ENCODE data around the gene AOPEP. TPM values are rescaled to one million over a fixed set of nuclear protein-coding genes. Genes with fewer than 3 reads are reported as not detected.
A peak's percentile ranks its signal among the peaks of the same experiment; 100 is the strongest.

The AOPEP gene
- total RNA-seq, 1 experiment from 2014 or later, result 15.0 TPM

- Histone ChIP-seq H2AK5ac (ENCODE audit: insufficient read length, low read length) (no peak overlapping the region), H3K79me2 (ENCODE audit: insufficient read depth, low read length) (no peaks in the 10 kb centered on the region), H2BK12ac (ENCODE audit: insufficient read length, low read depth, low read length) (no peak overlapping the region), H4K91ac (ENCODE audit: insufficient read length, low read depth, low read length) (no peak overlapping the region), H3K56ac (ENCODE audit: insufficient read length, low read depth, low read length) (no peak overlapping the region), H2BK5ac (ENCODE audit: insufficient read length, low read length) (no peak overlapping the region), H3K27ac (ENCODE audit: insufficient read length, low read depth, low read length) (no peak overlapping the region), H3K23me2 (ENCODE audit: insufficient read length, low read depth, low read length, poor library complexity, severe bottlenecking) (no peaks in the 10 kb centered on the region), H4K8ac (replicated peaks; ENCODE audit: insufficient read length, low read depth, low read length) (no peak overlapping the region), H3T11ph (ENCODE audit: low read length) (no peak overlapping the region), H3K27me3 (ENCODE audit: insufficient read depth, low read length) (no peaks in the 10 kb centered on the region), H2AFZ (ENCODE audit: low read length) (no peak overlapping the region), H3K4me1 (ENCODE audit: insufficient read depth, low read length) (no peaks in the 10 kb centered on the region; the same call in 1 of the 2 replicates), H3K18ac (ENCODE audit: insufficient read length, low read depth, low read length) (no peak overlapping the region), H3K4ac (ENCODE audit: low read depth, low read length) (no peak overlapping the region), H4K5ac (ENCODE audit: insufficient read length, low read depth, low read length) (no peak overlapping the region), H3K23ac (ENCODE audit: insufficient read length, low read depth, low read length) (no peak overlapping the region), H2BK15ac (ENCODE audit: low read depth, low read length) (no peak overlapping the region), H2BK20ac (ENCODE audit: low read depth, low read length, poor library complexity, severe bottlenecking) (no peak overlapping the region), H3K4me2 (ENCODE audit: insufficient read depth, insufficient read length, low read length) (no peak overlapping the region), H2BK120ac (ENCODE audit: low read depth, low read length, poor library complexity, severe bottlenecking) (no peak overlapping the region), H3K9ac (ENCODE audit: extremely low read depth, insufficient read length, low read length) (no peak overlapping the region), H3K14ac (ENCODE audit: insufficient read depth, low read length) (no peak overlapping the region), H4K20me1 (ENCODE audit: control insufficient read depth, insufficient read depth, insufficient read length) (no peaks in the 10 kb centered on the region), H3K9me3 (ENCODE audit: control insufficient read depth, low read depth, low read length) (no peaks in the 10 kb centered on the region), H3K79me1 (ENCODE audit: insufficient read depth, low read depth, low read length, poor library complexity, severe bottlenecking) (no peaks in the 10 kb centered on the region)
- no peaks in the 10 kb centered on the region; the same call in 1 of the 2 replicates for H3K27me3 Mint-ChIP-seq (ENCODE audit: low read depth)
- H3K9me3 Mint-ChIP-seq, result no peaks in the 10 kb centered on the region
- H3K27ac Mint-ChIP-seq, result peak overlapping the region in 1 of 3 experiments; percentile 72; a peak in 1 of 7 replicates
- no CpG with 5 or more reads among the region's 7 CpGs for WGBS (ENCODE audit: extremely low coverage, insufficient read length, low lambda C conversion rate)
- H3K4me3 Mint-ChIP-seq, result no peak overlapping the region
- H3K36me3 Mint-ChIP-seq (ENCODE audit: insufficient read depth in 1 of 3, low read depth in 3 of 3), result no peaks in the 10 kb centered on the region
- TF ChIP-seq, protein P1, sequence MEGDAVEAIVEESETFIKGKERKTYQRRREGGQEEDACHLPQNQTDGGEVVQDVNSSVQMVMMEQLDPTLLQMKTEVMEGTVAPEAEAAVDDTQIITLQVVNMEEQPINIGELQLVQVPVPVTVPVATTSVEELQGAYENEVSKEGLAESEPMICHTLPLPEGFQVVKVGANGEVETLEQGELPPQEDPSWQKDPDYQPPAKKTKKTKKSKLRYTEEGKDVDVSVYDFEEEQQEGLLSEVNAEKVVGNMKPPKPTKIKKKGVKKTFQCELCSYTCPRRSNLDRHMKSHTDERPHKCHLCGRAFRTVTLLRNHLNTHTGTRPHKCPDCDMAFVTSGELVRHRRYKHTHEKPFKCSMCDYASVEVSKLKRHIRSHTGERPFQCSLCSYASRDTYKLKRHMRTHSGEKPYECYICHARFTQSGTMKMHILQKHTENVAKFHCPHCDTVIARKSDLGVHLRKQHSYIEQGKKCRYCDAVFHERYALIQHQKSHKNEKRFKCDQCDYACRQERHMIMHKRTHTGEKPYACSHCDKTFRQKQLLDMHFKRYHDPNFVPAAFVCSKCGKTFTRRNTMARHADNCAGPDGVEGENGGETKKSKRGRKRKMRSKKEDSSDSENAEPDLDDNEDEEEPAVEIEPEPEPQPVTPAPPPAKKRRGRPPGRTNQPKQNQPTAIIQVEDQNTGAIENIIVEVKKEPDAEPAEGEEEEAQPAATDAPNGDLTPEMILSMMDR (conservative IDR thresholded peaks at IDR 0.05), result no peak
- H3K4me1 Mint-ChIP-seq, result peaks cover 14 to 21% of the 10 kb centered on the region in 2 experiments
- DNase-seq, result no peak
Measured at GRCh38 chr9:94993821-94994165, 267.3 kb downstream of the AOPEP start.
